CD4-positive, alpha-beta T cell treated with Interleukin-15 for 1 hour (primary cell): ENCODE results near the gene FALEC.
A peak's percentile ranks its signal among the peaks of the same experiment; 100 is the strongest.

Source experiments
- DNase-seq: peaks from one replicate; pipeline ENCODE4 v3.0.0-alpha.2; 2020

FALEC gene

GRCh38 chr1:150548324-150548631 is 32.7 kb downstream of the FALEC start:
- no peak for DNase-seq

DNA sequence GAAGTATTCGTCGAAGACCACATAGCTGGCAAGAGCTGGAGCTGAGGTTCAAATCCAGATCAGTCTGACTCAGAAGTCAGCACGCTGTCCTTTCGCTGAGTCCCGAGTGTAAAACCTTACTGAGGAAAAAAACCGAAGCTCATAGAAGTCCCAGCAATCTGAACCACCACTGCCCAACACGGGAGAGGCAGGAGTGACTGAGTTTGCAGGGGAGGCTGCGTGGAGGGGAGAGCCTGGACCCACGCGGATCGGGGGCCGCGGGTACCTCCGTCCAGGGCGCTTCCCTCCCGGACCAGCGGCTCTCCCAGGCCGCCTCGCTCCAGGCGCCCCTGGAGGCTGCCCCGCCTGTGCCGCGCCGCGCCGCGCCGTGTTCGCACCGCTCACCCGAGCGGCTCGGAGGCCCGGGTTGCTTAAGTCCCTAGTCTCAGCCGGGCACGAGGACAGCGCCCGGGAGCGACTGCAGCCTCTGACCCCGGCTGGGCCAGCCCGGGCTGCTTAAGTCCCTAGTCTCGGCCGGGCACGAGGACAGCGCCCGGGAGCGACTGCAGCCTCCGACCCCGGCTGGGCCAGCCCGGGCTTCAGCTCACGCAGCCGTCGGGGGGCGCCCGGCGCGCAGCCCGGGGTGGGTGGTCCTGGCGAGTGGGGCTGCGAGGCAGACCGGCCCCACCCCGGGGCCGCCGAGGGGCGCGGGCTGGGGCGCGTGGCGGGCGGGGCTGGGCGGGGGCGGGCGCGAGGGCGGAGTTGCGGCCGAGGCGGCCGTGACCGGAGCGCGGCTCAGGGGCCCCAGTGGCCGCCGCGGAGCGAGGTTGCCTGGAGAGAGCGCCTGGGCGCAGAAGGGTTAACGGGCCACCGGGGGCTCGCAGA is 33.3 kb downstream of the FALEC start, which contains the start of gene ADAMTSL4:
Gene ADAMTSL4 (plus strand): TSS at position 777 of the 864 bp plus-strand sequence. CDS start 2,881 bp downstream, outside the sequence.
- DNase-seq = no peak

DNA sequence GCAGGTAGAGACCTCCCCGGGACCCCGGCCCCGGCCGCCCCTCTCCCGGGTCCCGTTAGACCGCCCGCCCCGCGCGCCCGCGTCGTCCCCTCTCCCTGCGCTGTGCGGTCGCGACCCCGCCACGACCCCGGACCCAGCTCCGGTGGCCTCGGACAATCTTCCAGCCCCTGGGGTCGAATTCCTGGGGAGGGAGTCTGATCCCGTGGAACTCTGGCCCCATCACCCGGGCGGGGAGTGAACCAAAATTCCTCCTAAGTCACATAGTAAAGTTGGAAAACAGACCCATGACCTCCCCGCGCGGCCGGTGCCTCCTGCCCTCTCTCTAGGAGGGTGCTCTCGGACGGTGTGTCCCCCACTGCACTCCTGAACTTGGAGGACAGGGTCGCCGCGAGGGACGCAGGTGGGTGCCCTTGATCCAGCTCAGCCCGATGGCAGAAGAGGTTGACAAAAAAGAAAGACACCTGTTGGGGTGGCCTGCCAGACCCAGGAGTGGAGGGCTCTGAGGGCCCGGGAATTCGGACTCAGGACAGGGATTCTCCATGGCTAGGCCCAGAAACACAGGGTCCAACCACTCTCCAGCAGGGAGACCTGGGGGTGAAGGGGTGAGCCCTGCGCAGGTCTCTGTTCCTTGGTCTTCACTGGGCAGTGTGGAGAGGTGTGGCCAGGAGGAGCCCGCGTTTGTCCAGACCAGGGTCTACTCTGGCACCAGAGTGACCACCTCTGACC is 34.1 kb downstream of the FALEC start:
- no peak for DNase-seq

DNA sequence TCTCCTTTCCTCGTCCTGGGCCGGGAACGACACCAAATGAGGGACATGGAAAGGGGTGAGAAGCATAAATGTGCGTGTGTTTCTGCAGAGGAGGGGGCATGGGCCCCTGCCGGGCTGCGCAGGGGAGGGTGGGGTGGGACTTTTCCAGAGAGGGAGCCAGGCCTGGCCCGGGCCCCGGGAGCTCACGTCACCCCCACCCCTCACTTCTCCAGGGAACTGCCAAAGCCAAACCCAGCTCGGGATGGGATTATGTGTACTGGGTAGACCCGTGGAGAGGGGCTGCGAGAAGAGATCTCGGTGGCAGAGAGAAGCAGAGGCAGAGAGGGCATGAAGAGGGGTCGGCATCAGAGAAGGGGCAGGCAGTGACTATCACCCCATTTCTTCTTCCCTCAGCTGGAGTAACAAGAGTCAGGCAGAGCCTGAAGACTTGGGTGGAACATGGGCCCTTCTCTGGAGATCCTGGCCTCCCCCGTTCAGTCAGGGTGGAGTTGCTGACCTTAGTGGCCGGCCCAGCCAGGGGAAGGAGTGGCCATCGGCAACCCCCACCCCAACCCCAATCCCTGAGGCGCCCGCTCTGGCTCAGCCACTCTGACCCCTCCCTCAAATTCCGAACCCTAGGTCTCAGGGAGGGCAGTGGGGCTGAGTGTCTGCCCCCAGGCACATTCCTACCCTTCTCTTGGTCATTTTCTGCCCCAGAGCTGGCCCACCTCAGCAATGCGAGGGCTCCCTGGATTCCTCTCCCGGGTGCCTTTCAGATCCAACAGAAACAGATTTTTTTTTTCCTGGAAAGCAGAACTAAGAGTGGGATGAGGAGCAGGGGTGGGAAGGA is 34.9 kb downstream of the FALEC start:
- DNase-seq = no peak

DNA sequence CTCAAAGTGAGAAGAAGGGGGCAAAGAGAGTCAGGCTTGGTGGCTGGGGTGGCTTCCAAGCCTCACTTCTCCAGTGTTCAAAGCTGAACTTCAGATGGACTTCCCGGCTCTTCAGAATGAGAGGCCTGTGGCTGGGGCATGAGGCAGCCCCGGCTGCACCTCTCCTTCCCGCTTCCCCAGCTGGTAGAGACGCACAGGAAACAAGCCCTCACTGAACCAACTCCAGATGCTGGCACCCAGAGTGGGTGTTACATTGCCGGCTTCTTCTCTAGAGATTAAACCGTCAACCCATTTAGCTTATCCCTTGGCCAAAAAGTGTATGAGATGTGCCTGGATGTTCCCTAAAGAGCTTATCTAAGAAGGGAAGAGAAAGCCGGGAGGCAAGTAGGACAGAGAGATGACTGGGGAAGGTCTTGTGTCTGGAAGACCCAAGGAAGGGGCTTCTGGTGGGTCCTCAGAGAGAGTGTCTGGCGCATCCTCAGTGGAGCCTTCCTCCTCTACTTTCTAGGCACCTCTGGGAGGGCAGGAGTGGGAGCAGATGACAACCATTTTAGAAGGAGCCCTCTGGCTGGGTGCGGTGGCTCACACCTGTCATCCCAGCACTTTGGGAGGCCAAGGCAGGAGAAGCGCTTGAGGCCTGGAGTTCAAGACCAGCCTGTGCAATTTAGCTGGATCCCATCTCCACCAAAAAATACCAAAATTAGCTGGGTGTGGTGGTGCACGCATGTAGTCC is 35.7 kb downstream of the FALEC start:
- no peak for DNase-seq

DNA sequence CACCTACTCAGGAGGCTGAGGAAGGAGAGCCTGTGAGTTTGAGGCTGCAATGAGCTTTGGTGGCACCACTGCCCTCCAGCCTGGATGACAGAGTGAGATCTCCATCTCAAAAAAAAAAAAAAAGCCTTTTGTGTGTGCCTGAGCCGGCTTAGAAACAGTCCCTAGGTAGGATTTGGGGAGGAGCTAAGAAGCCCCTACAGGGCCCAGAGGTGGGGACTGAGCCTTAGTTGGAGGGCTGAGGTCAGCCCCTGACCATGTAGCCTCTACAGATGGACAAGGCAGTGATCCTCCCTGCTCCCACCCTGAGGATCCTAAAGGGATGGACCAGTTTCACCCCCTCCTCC is 36.2 kb downstream of the FALEC start:
- no peak for DNase-seq

GRCh38 chr1:150552128-150552910 is 36.8 kb downstream of the FALEC start:
- peak; percentile 77 for DNase-seq

- DNase-seq = no peak
Measured at GRCh38 chr1:150552911-150553289, 37.3 kb downstream of the FALEC start.

DNA sequence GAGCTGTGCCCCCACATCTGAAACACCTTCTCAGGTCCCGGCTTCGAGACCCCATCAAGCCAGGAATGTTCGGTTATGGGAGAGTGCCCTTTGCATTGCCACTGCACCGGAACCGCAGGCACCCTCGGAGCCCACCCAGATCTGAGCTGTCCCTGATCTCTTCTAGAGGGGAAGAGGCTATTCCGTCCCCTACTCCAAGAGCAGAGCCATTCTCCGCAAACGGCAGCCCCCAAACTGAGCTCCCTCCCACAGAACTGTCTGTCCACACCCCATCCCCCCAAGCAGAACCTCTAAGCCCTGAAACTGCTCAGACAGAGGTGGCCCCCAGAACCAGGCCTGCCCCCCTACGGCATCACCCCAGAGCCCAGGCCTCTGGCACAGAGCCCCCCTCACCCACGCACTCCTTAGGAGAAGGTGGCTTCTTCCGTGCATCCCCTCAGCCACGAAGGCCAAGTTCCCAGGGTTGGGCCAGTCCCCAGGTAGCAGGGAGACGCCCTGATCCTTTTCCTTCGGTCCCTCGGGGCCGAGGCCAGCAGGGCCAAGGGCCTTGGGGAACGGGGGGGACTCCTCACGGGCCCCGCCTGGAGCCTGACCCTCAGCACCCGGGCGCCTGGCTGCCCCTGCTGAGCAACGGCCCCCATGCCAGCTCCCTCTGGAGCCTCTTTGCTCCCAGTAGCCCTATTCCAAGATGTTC is 38.0 kb downstream of the FALEC start:
- no peak for DNase-seq

- no peak for DNase-seq
Measured at GRCh38 chr1:150554086-150554452, 38.5 kb downstream of the FALEC start.

- no peak for DNase-seq
Measured at GRCh38 chr1:150555198-150555970, 39.8 kb downstream of the FALEC start.

DNA sequence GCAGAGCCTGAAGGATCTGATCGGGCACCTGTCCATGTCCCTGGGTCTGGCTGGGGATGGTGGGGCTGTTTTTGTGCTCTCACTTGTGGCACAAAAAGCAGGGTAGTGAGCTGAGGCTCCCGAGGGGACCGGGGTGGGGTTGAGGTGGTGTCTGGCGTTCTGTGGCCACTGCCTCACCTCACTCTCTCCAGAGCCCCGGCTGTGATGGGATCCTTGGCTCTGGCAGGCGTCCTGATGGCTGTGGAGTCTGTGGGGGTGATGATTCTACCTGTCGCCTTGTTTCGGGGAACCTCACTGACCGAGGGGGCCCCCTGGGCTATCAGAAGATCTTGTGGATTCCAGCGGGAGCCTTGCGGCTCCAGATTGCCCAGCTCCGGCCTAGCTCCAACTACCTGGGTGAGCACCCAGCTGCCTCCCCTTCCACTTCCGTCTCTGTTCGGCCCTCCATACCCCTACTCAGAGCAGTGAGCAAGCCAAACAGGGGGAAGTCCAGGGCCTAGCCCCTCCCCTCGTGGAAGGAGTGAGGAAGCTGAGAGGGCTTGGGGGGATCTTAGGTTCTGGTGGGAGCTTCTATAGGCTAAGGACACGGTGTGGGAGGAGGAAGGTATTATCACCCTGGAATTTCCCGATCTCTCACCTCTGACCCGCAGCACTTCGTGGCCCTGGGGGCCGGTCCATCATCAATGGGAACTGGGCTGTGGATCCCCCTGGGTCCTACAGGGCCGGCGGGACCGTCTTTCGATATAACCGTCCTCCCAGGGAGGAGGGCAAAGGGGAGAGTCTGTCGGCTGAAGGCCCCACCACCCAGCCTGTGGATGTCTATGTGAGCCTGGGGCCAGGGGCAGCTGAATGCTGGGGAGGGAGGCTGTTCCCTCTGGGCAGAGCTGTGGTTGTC is 40.7 kb downstream of the FALEC start:
- DNase-seq = no peak

GRCh38 chr1:150557065-150557600 is 41.6 kb downstream of the FALEC start:
- DNase-seq = no peak

DNA sequence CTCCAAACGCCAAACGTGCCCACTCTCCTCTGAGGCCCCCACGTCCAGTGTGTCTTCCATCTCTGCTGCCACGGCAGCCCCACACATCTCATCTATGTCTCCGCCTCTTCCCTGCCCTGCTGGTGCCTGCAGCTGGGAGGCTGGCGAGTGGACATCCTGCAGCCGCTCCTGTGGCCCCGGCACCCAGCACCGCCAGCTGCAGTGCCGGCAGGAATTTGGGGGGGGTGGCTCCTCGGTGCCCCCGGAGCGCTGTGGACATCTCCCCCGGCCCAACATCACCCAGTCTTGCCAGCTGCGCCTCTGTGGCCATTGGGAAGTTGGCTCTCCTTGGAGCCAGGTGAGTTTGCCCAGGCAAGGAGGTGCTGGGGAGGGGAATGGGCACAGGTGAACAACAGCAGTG is 42.3 kb downstream of the FALEC start:
- DNase-seq = no peak

DNA sequence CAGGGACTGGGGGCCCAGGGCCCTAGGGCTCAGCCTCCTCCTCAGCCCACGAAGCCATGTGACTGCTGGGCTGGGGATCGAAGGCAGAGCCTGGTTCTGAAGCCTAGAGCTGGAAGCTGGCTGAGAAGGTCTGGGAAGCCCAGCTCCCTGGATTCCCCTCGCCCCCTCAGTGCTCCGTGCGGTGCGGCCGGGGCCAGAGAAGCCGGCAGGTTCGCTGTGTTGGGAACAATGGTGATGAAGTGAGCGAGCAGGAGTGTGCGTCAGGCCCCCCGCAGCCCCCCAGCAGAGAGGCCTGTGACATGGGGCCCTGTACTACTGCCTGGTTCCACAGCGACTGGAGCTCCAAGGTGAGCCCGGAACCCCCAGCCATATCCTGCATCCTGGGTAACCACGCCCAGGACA is 42.8 kb downstream of the FALEC start:
- DNase-seq = no peak

DNA sequence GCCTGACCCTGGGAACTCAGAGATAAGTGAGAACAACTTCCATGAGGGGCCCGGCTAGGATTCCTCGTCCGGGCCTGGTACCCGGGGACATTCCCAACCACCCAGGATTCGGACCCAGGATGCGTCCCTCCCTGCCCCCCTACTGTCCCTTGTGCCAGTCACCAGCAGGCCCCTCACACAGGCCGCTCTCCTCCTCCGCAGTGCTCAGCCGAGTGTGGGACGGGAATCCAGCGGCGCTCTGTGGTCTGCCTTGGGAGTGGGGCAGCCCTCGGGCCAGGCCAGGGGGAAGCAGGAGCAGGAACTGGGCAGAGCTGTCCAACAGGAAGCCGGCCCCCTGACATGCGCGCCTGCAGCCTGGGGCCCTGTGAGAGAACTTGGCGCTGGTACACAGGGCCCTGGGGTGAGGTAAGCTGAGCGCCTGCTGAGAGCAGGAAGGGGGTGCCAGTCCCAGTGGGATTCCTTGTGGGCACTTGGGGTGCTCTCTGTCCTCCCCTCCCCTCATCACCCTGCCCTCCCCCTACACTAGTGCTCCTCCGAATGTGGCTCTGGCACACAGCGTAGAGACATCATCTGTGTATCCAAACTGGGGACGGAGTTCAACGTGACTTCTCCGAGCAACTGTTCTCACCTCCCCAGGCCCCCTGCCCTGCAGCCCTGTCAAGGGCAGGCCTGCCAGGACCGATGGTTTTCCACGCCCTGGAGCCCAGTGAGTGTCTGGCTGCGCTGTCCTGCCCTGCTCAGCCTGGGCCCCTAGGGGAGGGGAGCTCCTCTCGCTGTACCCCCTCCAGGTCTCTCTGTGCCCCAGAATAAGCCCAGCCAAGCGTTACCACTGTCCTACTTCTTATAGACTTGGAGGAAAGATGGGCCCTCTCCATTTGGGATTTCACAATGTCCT is 43.5 kb downstream of the FALEC start:
- DNase-seq = no peak

DNA sequence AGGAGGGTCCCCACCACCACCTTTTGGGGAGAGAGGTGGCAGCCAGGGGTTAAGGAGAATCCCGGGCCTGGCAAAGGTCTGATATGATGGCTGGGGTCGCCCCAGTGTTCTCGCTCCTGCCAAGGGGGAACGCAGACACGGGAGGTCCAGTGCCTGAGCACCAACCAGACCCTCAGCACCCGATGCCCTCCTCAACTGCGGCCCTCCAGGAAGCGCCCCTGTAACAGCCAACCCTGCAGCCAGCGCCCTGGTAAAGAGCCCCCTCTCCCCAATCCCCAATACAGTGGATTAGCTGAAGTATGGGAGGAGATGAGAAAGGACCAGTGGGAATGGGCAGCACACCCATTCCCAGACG is 44.1 kb downstream of the FALEC start:
- DNase-seq = no peak

- peak; percentile 75 for DNase-seq
Measured at GRCh38 chr1:150560011-150560438, 44.5 kb downstream of the FALEC start.
